ENCODE data around the gene HERC2.

DNA sequence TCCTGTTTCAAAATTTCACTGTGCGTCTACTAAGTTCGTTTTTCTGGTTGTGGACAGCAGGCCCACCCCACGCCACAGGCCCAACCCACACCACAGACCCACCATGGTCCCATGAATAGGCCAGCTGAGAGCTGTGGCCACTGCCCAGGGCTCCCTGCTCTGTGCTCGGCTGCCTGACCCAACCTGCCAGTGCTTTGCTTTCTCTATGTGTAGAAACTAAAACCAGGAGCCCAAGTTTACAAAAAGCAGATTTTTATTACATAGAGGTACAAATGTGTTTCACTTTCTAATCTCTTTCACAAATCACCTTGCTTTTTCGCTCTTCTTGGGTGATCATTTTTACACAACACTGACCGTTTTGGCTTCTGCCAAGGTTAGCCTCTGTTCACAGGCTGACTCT lies 69.1 kb downstream of the HERC2 start:
- TF ChIP-seq, protein P1, sequence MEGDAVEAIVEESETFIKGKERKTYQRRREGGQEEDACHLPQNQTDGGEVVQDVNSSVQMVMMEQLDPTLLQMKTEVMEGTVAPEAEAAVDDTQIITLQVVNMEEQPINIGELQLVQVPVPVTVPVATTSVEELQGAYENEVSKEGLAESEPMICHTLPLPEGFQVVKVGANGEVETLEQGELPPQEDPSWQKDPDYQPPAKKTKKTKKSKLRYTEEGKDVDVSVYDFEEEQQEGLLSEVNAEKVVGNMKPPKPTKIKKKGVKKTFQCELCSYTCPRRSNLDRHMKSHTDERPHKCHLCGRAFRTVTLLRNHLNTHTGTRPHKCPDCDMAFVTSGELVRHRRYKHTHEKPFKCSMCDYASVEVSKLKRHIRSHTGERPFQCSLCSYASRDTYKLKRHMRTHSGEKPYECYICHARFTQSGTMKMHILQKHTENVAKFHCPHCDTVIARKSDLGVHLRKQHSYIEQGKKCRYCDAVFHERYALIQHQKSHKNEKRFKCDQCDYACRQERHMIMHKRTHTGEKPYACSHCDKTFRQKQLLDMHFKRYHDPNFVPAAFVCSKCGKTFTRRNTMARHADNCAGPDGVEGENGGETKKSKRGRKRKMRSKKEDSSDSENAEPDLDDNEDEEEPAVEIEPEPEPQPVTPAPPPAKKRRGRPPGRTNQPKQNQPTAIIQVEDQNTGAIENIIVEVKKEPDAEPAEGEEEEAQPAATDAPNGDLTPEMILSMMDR (IDR thresholded peaks at IDR 0.05) = no peak
- TF ChIP-seq POLR2A (IDR thresholded peaks at IDR 0.05) = no peak

Data from ovary (tissue), 3 donors.